ENCODE results near the gene FAM184B. TPM values are rescaled to one million over a fixed set of nuclear protein-coding genes. Genes with fewer than 3 reads are reported as not detected.

Gene FAM184B
- total RNA-seq, 1 experiment from 2014 or later: 0.09 TPM

GRCh38 chr4:17786567-17786966 is 5.1 kb upstream of the FAM184B start:
- H3K23ac ChIP-seq (ENCODE audit: insufficient read length, low read depth, low read length): no peak overlapping the region
- no peak overlapping the region for H2BK120ac ChIP-seq (ENCODE audit: low read depth, low read length, poor library complexity, severe bottlenecking)
- no peak for DNase-seq
- H3K27ac Mint-ChIP-seq: no peak overlapping the region
- no peak overlapping the region for H2BK5ac ChIP-seq (ENCODE audit: insufficient read length, low read length)
- H2AK5ac ChIP-seq (ENCODE audit: insufficient read length, low read length): no peak overlapping the region
- H3T11ph ChIP-seq (ENCODE audit: low read length): no peak overlapping the region
- no peak overlapping the region for H3K27ac ChIP-seq (ENCODE audit: insufficient read length, low read depth, low read length)
- no peak overlapping the region for H2BK20ac ChIP-seq (ENCODE audit: low read depth, low read length, poor library complexity, severe bottlenecking)
- H4K5ac ChIP-seq (ENCODE audit: insufficient read length, low read depth, low read length): no peak overlapping the region
- no peak overlapping the region for H3K4ac ChIP-seq (ENCODE audit: low read depth, low read length)
- no peak overlapping the region for H2BK15ac ChIP-seq (ENCODE audit: low read depth, low read length)
- H4K20me1 ChIP-seq (ENCODE audit: control insufficient read depth, insufficient read depth, insufficient read length): no peaks in the 10 kb centered on the region
- no peak overlapping the region for H3K56ac ChIP-seq (ENCODE audit: insufficient read length, low read depth, low read length)
- H3K4me1 ChIP-seq (ENCODE audit: insufficient read depth, low read length): no peaks in the 10 kb centered on the region
- H3K9me3 Mint-ChIP-seq: no peaks in the 10 kb centered on the region; a peak in 1 of 5 replicates
- no CpG with 5 or more reads among the region's 5 CpGs for WGBS (ENCODE audit: extremely low coverage, insufficient read length, low lambda C conversion rate)
- no peak overlapping the region for H3K18ac ChIP-seq (ENCODE audit: insufficient read length, low read depth, low read length)
- H3K14ac ChIP-seq (ENCODE audit: insufficient read depth, low read length): no peak overlapping the region
- peaks cover 5% of the 10 kb centered on the region for H3K23me2 ChIP-seq (ENCODE audit: insufficient read length, low read depth, low read length, poor library complexity, severe bottlenecking)
- no peak overlapping the region for H4K8ac ChIP-seq (replicated peaks; ENCODE audit: insufficient read length, low read depth, low read length)
- H3K79me1 ChIP-seq (ENCODE audit: insufficient read depth, low read depth, low read length, poor library complexity, severe bottlenecking): no peaks in the 10 kb centered on the region
- H3K4me1 Mint-ChIP-seq: peaks cover 7% of the 10 kb centered on the region in 2 experiments
- H3K27me3 Mint-ChIP-seq (ENCODE audit: low read depth): peaks cover 24% of the 10 kb centered on the region
- no peak overlapping the region for H3K9ac ChIP-seq (ENCODE audit: extremely low read depth, insufficient read length, low read length)
- peaks cover 12% of the 10 kb centered on the region; the same call in 1 of the 2 replicates for H3K27me3 ChIP-seq (ENCODE audit: insufficient read depth, low read length)
- no peaks in the 10 kb centered on the region for H3K9me3 ChIP-seq (ENCODE audit: control insufficient read depth, low read depth, low read length)
- peaks cover 0 to 4% (median 0%) of the 10 kb centered on the region in 3 experiments; a peak in 1 of 7 replicates for H3K36me3 Mint-ChIP-seq (ENCODE audit: insufficient read depth in 1 of 3, low read depth in 3 of 3)
- TF ChIP-seq CTCF (conservative IDR thresholded peaks at IDR 0.05): no peak
- H2AFZ ChIP-seq (ENCODE audit: low read length): no peak overlapping the region
- no peak overlapping the region for H2BK12ac ChIP-seq (ENCODE audit: insufficient read length, low read depth, low read length)
- H3K4me3 Mint-ChIP-seq: no peak overlapping the region
- no peak overlapping the region for H4K91ac ChIP-seq (ENCODE audit: insufficient read length, low read depth, low read length)
- H3K79me2 ChIP-seq (ENCODE audit: insufficient read depth, low read length): no peaks in the 10 kb centered on the region
- no peak overlapping the region for H3K4me2 ChIP-seq (ENCODE audit: insufficient read depth, insufficient read length, low read length)
